Ishikawa (cell line): ENCODE data around the gene SLC25A24.

Experiments
- CEBPB ChIP-seq: IDR thresholded peaks from 2 replicates; pipeline ENCODE4 v1.6.1; 2012
- CREB1 ChIP-seq: IDR thresholded peaks from 2 replicates; pipeline ENCODE4 v1.6.1; 2012; ENCODE audit warnings: low read depth
- EP300 ChIP-seq: IDR thresholded peaks from 2 replicates; pipeline ENCODE4 v1.6.1; 2012; ENCODE audit warnings: borderline replicate concordance
- REST ChIP-seq: IDR thresholded peaks from 2 replicates; pipeline ENCODE4 v1.6.1; 2012; ENCODE audit warnings: low read depth, mild to moderate bottlenecking
- TCF12 ChIP-seq: IDR thresholded peaks from 2 replicates; pipeline ENCODE4 v1.6.1; 2012; ENCODE audit warnings: low read depth
- YY1 ChIP-seq: IDR thresholded peaks from 2 replicates; pipeline ENCODE4 v1.6.1; 2012; ENCODE audit warnings: low read depth
- ZBTB7A ChIP-seq: IDR thresholded peaks from 2 replicates; pipeline ENCODE4 v1.6.1; 2012; ENCODE audit warnings: low read depth
- TF ChIP-seq, protein P1 (sequence below): IDR thresholded peaks from 2 replicates; pipeline ENCODE4 v1.6.1; 2012

DNA sequence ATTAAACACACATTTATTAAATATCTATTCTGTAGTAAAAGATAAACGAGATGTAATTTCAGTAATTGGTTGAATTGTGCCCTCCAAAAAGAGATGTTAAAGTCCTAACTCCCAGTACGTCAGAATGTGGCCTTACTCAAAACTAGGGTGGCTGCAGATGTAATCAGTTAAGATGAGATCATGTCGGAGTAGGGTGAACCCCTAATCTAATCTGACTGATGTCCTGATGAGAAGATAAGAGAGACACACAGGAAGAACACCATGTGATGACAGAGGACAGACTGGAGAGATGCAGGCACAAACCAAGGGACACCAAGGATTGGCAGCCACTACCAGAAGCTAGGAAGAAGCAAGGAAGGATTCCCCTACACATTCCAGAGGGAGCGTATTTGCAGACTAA, 104.1 kb downstream of the SLC25A24 start:
- TF ChIP-seq CEBPB (no peak), REST (no peak), EP300 (no peak), ZBTB7A (no peak), YY1 (no peak), CREB1 (no peak), TCF12 (no peak)
- TF ChIP-seq, protein P1, sequence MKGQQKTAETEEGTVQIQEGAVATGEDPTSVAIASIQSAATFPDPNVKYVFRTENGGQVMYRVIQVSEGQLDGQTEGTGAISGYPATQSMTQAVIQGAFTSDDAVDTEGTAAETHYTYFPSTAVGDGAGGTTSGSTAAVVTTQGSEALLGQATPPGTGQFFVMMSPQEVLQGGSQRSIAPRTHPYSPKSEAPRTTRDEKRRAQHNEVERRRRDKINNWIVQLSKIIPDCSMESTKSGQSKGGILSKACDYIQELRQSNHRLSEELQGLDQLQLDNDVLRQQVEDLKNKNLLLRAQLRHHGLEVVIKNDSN: no peak
